PFSK-1 (cell line): Measurements from ENCODE around the gene ARID3A.

ENCODE experiments used
- POLR2AphosphoS5 ChIP-seq: IDR thresholded peaks from 2 replicates; pipeline ENCODE4 v1.6.1; 2012; ENCODE audit warnings: low read depth, mild to moderate bottlenecking, control low read depth, low read length, moderate library complexity
- SIN3A ChIP-seq: IDR thresholded peaks from 2 replicates; pipeline ENCODE4 v1.6.1; 2012; ENCODE audit warnings: mild to moderate bottlenecking, low read length, moderate library complexity, borderline replicate concordance; ENCODE audit not compliant: insufficient read depth

DNA sequence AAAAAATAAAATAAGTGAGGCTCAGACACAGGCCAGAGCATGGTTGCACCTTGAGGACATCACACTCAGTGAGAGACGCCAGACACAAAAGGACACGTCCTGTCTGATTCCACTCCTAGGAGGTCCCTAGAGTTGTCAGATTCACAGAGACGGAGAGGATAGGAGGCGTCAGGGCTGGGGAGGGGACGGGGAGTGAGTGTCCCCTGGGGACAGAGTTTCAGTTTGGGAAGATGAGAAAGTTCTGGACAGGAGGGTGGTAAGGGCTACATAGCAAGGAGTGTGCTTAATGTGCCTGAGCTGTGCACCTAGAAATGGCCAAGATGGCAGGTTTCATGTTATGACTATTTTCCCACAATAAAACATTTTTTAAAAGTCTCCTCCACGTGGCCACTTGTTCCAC lies 72.2 kb downstream of the ARID3A start:
- no peak for TF ChIP-seq SIN3A
- no peak for TF ChIP-seq POLR2AphosphoS5
